Muscle layer of colon (tissue), 2 donors: ENCODE data around the gene GET3.
A peak's percentile ranks its signal among the peaks of the same experiment; 100 is the strongest.

ENCODE experiments used
- H3K27ac ChIP-seq: one replicate; pipeline ENCODE4 v1.7.0; 2013; ENCODE audit warnings: low read depth, mild to moderate bottlenecking, low read length, moderate library complexity
- H3K27me3 ChIP-seq, 2 donors: one replicate each; pipeline ENCODE4 v1.7.0; 2013; ENCODE audit warnings: low read length in 2 of 2, mild to moderate bottlenecking in 2 of 2; ENCODE audit not compliant: insufficient read depth in 2 of 2, control insufficient read depth in 1 of 2
- H3K36me3 ChIP-seq: one replicate; pipeline ENCODE4 v1.7.0; 2013; ENCODE audit warnings: mild to moderate bottlenecking, low read length; ENCODE audit not compliant: insufficient read depth
- H3K4me1 ChIP-seq: one replicate; pipeline ENCODE4 v1.7.0; 2013; ENCODE audit warnings: mild to moderate bottlenecking, low read length; ENCODE audit not compliant: insufficient read depth
- H3K4me3 ChIP-seq, 2 donors: one replicate each; pipeline ENCODE4 v1.7.0; 2013; ENCODE audit warnings: low read length in 2 of 2, low read depth in 1 of 2, mild to moderate bottlenecking in 1 of 2, moderate library complexity in 1 of 2
- H3K9ac ChIP-seq: one replicate; pipeline ENCODE4 v1.7.0; 2013; ENCODE audit warnings: low read length
- H3K9me3 ChIP-seq: one replicate; pipeline ENCODE4 v1.7.0; 2013; ENCODE audit warnings: mild to moderate bottlenecking, low read length
- donor health status: abdominal sarcoma.
- donor health status: Adenocarcinoma of cecum.

Gene GET3

DNA sequence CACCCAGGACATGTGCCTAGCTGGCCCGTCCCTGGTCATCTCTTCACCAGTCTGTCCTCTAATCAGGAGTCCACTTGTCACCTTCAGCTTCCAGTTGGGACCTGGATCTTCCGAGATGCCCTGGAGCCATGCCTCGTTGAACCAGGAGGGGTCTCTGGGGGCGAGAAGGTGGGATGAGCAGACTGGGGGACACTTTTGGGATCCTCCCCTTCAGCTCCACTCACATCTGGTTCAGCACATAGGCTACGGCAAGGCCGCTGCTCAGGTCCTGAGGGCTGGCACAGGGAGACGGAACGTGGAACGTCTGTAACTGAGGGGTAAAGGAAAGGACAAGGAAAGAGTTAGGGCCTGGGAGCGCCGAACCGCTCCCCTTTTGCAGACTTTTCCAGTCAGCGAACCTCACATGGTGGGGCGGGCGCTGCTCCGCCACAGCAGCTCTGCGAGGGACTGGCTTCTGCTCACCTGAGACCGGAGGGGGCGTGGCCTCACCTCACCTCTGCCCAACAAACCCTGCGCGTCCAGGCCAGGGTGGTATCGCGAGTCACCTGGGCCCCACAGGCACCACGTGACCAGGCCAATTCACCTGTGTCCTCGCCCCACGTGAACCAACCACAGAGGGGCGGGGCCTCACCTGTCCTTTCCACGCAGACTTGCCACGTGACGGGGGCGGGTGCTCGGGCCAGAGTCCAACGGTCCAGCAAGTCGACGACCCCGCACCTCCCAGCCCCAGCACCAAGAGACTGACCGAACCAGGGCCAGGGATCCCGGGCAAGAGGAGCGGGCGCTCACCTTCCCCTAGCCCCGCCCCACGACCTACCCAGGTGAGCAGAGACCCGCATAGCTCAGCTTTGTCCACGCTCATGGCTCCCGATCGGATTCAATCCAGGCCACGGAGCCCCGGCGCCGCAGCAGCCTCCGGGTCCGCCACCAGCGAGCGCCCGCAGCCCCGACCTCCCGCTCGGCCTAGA, 37.6 kb downstream of the GET3 start, which contains the start of gene HOOK2:
Gene HOOK2, minus strand, starts transcription at position 965 of the 968 bp plus-strand sequence. Its CDS starts 103 bp downstream, at position 862.
- Histone ChIP-seq H3K36me3 (no peaks in the 10 kb centered on the region), H3K27ac (peak within 1 kb of the TSS; percentile 65), H3K4me3 (peak within 1 kb of the TSS; percentile 43 to 56), H3K27me3 (no peaks in the 10 kb centered on the region), H3K9ac (no peak within 1 kb of the TSS), H3K9me3 (no peaks in the 10 kb centered on the region), H3K4me1 (peaks cover 14% of the 10 kb centered on the region)

DNA sequence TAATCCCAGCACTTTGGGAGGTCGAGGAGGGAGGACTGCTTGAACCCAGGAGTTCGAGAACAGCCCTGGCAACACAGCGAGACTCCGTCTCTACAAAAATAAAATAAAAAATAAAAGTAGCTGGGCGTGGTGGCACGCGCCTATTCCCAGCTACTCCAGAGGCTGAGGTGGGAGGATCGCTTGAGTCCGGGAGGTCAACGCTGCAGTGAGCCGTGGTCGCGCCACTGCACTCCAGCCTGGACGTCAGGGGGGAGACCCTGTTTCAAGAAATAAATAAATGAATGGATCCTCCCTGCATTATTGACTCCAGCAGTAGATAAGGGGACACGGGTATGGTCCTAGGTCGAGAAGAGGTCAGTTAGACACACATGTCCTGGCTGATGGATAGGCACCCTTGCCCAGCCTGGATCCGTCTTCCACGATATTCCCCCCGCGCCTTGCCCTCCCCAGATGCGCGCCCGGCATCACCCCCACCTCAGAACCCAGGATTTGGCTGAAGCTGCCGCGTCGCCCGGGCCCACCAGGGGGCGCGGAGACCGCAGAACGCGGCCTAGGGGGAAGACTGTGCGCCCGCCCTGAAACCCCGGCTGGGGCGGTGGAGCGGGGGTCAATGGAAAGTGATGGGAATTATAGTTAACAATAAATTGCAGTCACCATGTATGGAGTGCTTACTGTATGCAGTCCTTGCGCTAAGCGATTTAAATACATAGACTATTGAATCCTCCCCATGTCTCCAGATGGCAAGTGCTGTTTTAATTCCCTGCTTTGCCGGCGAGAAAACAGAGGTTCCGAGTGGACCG, 40.1 kb downstream of the GET3 start:
- Histone ChIP-seq H3K9me3 (no peaks in the 10 kb centered on the region), H3K9ac (peak overlapping the region; percentile 75), H3K4me1 (peaks cover 22% of the 10 kb centered on the region), H3K27me3 (no peaks in the 10 kb centered on the region), H3K36me3 (no peaks in the 10 kb centered on the region), H3K4me3 (peak overlapping the region; percentile 71 to 89), H3K27ac (peak overlapping the region; percentile 99)

DNA sequence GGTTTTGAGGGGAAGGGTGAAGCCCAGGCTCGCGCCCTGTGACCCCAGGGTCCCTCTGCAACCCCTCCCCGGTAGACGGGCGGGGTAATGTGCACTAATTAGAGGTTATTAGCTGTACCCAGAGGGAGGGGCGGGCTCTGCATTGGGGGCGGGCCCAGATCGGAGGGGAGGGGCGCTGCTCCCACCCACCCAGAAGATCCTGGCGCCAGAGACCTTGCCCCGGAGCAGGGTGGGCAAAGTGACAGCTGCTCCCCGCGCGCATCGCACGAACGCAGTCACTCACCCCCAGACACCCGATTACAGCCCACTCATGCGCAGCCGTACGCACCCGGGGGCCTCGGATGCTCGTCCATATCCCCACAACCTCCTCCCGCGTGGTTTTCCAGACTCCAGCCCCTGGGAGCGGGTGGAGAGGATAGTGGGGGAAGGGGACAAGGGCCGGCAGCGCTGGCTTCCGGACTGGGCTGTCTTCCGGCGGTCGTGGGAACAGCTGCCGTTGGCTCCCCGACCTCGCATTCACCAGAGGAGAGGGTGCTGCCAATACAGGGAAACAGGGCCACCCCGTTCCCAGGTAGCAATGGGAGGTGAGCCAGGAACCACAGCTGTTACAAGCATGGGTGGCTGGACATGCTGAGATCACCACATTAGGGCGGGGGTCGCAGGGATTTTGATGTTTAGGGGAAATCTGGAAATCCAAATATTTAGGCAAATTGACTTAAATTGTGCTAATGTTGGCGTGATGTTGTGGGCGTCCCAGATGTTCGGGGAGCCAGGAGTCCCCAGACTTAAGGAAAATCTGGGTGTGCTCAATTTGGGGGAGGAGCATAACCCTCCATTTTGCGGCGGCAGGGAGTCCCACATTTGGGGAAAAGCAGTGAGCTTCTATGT, 41.0 kb downstream of the GET3 start:
- H3K9ac ChIP-seq, result peak overlapping the region; percentile 75
- peak overlapping the region; percentile 71 to 89 for H3K4me3 ChIP-seq
- H3K4me1 ChIP-seq, result peaks cover 25% of the 10 kb centered on the region
- no peaks in the 10 kb centered on the region for H3K9me3 ChIP-seq
- H3K36me3 ChIP-seq, result no peaks in the 10 kb centered on the region
- no peaks in the 10 kb centered on the region for H3K27me3 ChIP-seq
- peak overlapping the region; percentile 99 for H3K27ac ChIP-seq

DNA sequence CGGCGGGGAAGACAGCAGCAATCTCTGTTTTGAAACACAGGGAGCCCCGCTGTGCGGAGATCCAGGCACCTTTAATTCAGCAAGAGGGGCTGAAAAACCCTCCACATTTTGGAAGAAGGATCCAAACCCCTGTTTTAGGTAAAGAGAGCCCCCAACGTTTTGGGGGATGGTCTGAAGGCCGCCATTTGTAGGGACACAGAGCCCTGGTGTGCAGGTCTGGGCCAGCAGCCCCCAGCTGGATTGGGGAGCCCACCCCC, 41.5 kb downstream of the GET3 start:
- H3K4me3 ChIP-seq, result peak overlapping the region in 1 of 2 donors; percentile 89
- peaks cover 30% of the 10 kb centered on the region for H3K4me1 ChIP-seq
- peak overlapping the region; percentile 75 for H3K9ac ChIP-seq

DNA sequence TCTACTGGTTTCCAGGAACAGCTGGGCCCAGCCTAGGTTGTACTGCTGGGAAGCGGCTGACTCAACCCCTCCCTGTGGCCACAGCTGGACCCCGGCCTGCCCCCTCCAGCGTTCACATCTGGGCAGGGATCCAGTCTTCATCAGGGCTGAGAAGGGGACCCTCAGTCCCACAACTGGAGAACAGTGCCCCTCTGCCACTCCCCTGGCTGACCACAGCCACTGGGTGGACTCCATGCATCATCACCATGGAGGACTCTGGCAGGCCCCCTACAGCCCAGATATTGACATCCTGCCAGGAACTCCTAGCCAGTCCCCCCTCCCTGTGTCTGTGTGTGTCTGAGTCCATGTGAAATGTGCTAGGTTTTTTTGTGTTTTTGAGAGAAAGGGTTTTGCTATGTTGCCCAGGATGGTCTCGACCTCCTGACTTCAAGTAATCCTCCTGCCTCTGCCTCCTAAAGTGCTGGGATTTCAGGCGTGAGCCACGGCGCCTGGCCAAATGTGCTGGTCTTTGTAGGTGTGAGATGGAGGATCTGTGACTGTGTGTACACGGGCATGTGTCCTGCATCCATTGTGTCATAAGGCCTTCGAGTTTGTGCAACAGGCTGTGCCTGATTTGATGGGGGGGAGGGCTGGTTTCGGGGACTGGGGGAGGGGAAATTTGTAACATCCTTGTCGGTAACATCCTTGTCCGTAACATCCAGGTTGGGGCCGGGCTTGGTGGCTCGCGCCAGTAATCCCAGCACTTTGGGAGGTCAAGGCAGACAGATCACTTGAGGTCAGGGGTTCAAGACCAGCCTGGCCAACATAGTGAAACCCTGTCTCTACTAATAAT, 42.1 kb downstream of the GET3 start:
- H3K27me3 ChIP-seq, result no peaks in the 10 kb centered on the region
- no peak overlapping the region for H3K4me3 ChIP-seq
- peak overlapping the region; percentile 75 for H3K9ac ChIP-seq
- peak overlapping the region; percentile 99 for H3K27ac ChIP-seq
- no peaks in the 10 kb centered on the region for H3K9me3 ChIP-seq
- peaks cover 30% of the 10 kb centered on the region for H3K4me1 ChIP-seq
- no peaks in the 10 kb centered on the region for H3K36me3 ChIP-seq

More for the DNA sequence above, 41.5 kb downstream of the GET3 start:
- Histone ChIP-seq H3K9me3 (no peaks in the 10 kb centered on the region), H3K27ac (peak overlapping the region; percentile 99), H3K27me3 (no peaks in the 10 kb centered on the region), H3K36me3 (no peaks in the 10 kb centered on the region)

DNA sequence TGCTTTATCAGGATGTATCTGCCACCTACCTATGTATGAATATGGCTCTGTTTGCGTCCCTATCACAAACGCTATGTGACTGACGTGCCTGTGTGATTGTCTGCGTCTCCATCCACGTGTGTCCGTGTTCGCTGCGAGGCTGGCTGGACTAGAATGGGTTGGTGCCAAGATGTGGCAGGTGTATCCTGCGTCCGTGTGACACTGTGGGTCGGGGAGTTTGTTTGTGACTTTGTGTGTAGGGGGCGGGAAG, 44.8 kb downstream of the GET3 start:
- no peaks in the 10 kb centered on the region for H3K9me3 ChIP-seq
- no peaks in the 10 kb centered on the region for H3K36me3 ChIP-seq
- peak overlapping the region; percentile 46 for H3K9ac ChIP-seq
- peaks cover 30% of the 10 kb centered on the region for H3K4me1 ChIP-seq
- peak overlapping the region; percentile 53 to 64 for H3K4me3 ChIP-seq
- no peaks in the 10 kb centered on the region for H3K27me3 ChIP-seq
- peak overlapping the region; percentile 87 for H3K27ac ChIP-seq

DNA sequence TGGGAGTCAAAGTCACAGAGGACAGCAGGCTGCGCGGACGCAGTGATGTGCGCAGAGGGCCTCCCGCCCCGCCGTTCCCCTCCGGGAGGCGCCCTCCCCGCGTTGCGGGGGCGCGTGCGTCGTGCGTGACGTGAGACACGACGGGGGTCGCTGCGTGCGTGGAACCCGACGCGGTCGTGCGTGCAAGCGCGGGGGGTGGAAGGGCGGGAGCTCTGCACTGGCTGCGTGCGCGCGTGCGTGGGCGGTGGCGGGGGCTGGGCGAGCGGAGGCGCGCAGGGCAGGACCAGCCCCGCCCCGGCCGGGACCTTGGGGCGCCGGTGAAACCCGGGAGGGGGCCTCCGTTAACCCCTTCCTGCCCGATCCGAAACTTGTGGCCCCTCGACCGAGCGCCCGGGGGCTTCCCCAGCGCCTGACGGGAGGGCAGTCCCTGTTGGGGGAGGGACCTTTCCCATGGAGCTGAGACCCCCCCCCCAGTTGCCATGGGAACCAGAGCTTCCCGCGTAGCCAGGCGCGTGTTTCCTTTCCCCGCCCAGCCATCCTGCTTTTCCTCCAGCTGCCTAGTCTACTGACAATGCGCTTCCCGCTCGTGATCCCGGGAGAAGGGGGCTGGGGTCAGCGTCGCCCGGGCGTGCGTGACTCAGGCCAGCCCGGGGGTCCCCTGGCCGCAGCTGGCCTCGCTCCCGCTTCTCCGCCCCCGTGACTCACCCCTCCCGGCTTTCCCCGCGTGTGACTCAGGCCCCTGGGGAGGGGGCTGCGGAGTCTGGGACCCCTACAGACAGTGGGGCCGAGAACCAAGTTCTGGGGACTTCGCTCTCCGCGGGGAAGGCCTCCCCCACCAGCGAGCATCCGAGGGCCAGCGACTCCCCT, 45.4 kb downstream of the GET3 start:
- H3K36me3 ChIP-seq, result no peaks in the 10 kb centered on the region
- peaks cover 32% of the 10 kb centered on the region for H3K4me1 ChIP-seq

DNA sequence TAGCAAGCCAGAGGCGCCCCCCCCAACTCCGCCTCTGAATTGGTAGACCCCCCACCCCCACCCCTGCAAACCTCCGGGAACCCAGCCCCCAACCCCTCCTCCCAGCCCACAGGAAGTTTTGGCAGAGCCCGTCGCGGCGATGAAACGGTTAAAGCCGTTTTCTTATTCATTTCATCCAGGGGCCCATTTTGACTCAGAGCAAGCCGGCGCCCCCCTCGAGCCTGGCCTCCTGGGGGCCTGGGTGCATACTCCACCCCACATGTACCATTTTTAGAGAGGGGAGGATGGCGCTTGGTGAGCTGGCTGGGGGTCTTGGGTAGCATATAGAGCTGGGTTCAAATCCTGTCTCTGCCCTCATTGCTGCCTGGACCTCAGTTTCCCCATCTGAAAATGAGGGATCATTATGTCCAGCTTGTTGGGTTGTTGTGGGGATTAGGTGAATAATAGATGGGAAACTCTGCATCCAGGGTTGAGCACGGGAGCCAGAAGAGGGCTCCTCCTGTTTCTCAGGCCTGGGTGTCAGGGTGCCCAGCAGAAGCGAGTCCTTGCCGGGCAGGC, 46.1 kb downstream of the GET3 start:
- Histone ChIP-seq H3K27ac (peak overlapping the region; percentile 87), H3K36me3 (no peaks in the 10 kb centered on the region), H3K27me3 (no peaks in the 10 kb centered on the region), H3K4me1 (peaks cover 38% of the 10 kb centered on the region), H3K9ac (peak overlapping the region; percentile 27), H3K9me3 (no peaks in the 10 kb centered on the region), H3K4me3 (peak overlapping the region; percentile 32 to 53)

More for the DNA sequence above, 45.4 kb downstream of the GET3 start:
- no peaks in the 10 kb centered on the region for H3K9me3 ChIP-seq
- H3K27me3 ChIP-seq, result no peaks in the 10 kb centered on the region
- H3K9ac ChIP-seq, result peak overlapping the region; percentile 46
- peak overlapping the region; percentile 53 to 64 for H3K4me3 ChIP-seq
- H3K27ac ChIP-seq, result peak overlapping the region; percentile 87

DNA sequence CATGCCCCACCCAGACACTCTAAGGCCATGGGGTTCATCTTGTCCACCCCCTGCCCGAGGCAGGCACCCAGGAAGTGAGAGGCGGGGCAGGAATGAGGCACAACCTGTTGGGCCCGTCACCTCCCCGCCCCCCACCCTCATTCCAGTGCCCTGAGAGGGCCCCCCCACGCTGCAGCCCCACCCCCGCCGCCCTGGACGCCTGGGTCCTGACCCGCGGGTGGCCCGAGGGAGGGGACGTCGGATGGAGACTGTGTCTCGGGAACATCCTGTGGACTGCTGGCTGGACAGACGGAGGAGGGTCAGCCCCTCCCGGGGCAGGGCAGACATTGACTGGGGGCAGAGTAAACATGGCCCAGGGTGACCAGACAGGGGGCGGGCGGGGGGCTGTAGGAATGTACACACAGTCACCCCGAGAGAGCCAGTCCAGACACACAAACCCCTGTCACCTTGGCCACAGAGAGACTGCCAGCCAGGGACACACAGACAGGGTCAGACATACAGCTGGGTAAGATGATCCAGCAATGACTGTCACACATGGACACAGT, 46.6 kb downstream of the GET3 start:
- peak overlapping the region; percentile 87 for H3K27ac ChIP-seq
- no peaks in the 10 kb centered on the region for H3K9me3 ChIP-seq
- no peak overlapping the region for H3K4me3 ChIP-seq
- peaks cover 38% of the 10 kb centered on the region for H3K4me1 ChIP-seq
- peak overlapping the region; percentile 27 for H3K9ac ChIP-seq
- H3K36me3 ChIP-seq, result no peaks in the 10 kb centered on the region
- H3K27me3 ChIP-seq, result no peaks in the 10 kb centered on the region
